NCI-H187 (cell line): Measurements from ENCODE around the gene MXD3.
"Not testable (repeated sequence)": the region's sequence is repeated elsewhere in the genome, so short reads cannot be mapped to it uniquely, and the experiment has no call there.

Experiments used
- DNase-seq, 2 experiments: peaks; one replicate each; lab custom pipeline; 2025; lab: John Stamatoyannopoulos, UW

The MXD3 gene

GRCh38 chr5:177343000-177343399 lies 31.3 kb upstream of the MXD3 start:
- not testable (repeated sequence) for DNase-seq

- DNase-seq, result no peak
Observed at GRCh38 chr5:177339107-177339638, 27.5 kb upstream of the MXD3 start.

GRCh38 chr5:177338251-177339106 lies 26.8 kb upstream of the MXD3 start:
- no peak for DNase-seq

- DNase-seq, result no peak
Observed at GRCh38 chr5:177336603-177337494, 25.2 kb upstream of the MXD3 start.

- no peak for DNase-seq
Observed at GRCh38 chr5:177336112-177336511, 24.4 kb upstream of the MXD3 start.

GRCh38 chr5:177335701-177336065 lies 24.0 kb upstream of the MXD3 start:
- no peak for DNase-seq

- DNase-seq, result no peak
Observed at GRCh38 chr5:177334781-177335700, 23.3 kb upstream of the MXD3 start.

DNA sequence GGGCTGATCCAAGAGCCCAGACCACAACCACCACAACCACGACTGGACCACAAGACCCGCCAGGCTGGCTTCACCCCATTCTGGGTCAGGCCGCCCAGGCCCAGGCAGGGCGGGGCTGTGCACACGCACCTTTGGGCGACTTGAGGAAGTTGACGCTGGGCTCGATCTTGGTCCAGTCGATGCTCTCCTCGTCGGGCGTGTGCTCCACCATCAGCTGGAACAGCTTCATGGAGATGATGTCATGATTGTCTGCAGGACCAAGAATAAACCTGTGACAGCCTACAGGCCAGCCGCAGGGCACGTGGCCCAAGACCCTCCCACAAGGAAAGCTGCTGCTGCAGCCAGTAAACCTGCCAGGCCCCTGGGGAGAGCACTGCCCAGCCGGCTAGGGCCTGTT lies 22.5 kb upstream of the MXD3 start:
- DNase-seq, result no peak

GRCh38 chr5:177333420-177334154 lies 21.9 kb upstream of the MXD3 start:
- no peak for DNase-seq

DNA sequence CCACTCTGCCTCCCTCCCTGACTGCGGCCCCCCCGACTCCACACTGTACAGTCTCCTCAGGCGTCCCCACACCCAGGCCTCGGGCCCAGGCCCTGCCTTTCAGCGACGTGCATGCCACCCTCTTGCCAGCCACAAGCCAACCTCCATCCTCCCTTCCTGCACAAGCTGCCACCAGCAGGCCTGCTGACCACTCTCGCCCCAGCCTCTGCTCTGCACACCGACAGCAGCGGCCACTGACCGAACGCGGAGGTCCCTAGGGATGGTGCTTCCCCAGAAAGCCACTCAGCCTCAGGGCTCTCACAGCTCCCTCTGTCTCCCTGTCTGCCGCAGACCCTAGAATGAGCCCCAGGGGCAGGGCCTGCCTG lies 21.2 kb upstream of the MXD3 start:
- no peak for DNase-seq

- DNase-seq, result no peak
Observed at GRCh38 chr5:177332031-177332895, 20.6 kb upstream of the MXD3 start.

GRCh38 chr5:177330991-177331842 lies 19.5 kb upstream of the MXD3 start:
- DNase-seq, result no peak

- no peak for DNase-seq
Observed at GRCh38 chr5:177329883-177330282, 18.2 kb upstream of the MXD3 start.

DNA sequence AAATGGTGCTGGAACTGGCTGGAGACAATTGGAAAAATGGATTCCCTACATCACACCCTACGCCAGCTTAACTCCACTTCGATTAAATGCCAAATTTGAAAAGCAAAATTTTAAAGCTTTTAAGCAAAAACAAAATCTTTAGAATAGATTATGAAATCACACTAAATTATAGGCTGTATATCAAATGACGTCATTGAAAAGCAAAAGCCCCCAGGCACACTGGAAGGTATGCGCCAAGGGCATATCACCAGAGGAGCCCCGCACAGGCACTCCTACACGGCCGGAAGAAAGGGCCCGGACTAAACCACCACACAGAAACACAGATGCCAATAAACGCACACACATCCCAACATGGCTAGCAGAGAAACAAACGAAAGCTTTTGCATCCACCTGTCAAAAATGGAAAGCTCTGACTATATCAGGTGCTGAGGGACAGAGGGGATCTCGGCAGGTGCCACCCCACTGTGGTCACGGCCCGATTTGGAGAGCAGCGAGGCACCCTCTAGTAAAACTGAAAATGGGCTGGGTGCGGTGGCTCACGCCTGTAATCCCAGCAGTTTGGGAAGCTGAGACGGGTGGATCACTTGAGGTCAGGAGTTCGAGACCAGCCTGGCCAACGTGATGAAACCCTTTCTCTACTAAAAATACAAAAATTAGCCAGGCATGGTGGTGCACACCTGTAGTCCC lies 17.0 kb upstream of the MXD3 start:
- DNase-seq, result no peak

- DNase-seq, result no peak
Observed at GRCh38 chr5:177327539-177328522, 16.1 kb upstream of the MXD3 start.

DNA sequence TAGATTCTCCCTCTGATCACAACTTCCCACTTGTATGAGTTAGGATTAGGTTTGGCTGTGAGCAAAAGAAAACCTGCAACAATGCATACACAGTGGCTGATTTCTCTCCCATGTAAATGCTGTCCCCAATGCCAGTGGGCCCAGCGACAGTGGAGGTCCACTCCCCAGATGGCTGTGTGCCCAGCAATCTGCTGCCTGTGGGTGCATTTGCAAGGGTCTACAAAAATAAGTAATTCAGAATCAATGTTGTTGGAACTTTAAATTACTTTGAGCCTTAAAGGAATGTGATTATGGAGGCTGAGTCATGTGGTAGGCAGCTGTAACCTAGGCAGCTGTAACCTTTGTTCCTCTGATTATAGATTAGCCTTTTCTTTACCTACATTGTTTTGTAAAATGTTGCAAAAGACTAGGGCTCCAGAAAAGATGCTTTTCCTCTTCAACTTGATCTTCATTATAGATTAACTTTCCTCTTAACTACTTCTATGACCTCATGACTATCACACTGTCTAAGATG lies 14.2 kb upstream of the MXD3 start:
- no peak for DNase-seq

DNA sequence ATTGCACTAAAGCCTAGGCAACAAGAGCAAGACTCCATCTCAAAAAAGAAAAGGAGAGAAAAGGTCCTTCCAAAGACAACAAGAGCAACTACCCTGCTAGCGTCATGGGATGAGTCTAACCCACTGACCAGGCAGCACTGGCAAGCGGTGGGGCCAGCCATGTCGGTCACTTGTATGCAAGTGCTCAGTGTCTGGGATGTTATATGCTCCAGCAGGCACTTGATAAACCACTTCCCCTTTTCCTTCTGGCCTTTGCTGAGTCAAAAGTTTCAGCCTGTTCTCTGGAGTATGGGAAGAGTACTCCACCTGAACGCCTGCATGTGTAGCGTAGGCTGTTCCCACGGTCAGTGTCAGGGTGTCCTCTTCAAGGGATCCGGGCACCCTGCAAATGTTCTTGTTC lies 9.2 kb upstream of the MXD3 start:
- DNase-seq, result no peak
